HS-5 (cell line): ENCODE results near the gene MALSU1.

ENCODE experiments used
- DNase-seq: peaks from one replicate; pipeline ENCODE4 v3.0.0-alpha.2; 2012; ENCODE audit warnings: low read depth

MALSU1 gene

DNA sequence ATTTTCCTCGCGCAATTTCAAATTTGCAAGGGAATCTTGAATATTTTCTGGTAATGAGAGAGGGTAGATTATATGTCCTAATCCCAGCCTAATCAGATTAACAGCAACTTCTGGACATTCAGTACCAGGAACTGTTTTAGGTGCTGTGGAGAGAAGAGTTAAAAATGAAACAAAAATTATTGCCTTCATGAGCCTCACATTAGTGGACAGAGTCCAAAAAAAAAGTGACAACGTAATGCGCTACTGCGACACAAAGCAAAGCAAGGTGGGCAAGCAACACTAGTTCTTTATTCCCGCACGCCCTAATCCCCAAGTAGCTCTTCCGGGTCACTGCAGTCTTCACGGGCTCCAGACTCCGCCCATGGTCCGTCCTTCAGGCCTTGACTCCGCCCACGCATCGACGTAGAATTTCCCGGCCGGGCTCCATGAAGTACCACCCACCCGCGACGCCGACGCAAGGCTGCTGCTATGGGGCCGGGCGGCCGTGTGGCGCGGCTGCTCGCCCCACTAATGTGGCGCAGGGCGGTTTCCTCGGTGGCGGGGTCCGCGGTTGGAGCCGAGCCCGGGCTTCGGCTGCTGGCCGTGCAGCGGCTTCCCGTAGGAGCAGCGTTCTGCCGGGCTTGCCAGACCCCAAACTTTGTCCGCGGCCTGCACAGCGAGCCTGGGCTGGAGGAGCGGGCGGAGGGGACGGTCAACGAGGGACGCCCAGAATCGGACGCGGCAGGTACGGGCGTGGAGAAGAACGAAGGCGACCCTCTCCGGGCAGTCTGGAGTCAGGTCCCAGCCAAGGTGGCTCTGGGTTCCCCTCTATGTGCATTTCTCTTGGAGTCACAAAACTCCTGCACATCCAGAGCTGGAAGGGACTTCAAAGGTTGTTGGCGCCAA, at the start of gene MALSU1:
Gene MALSU1, plus strand, starts transcription at position 455 of the 885 bp plus-strand sequence. Its CDS starts 14 bp downstream, at position 469.
- peak; percentile 95 for DNase-seq

- no peak for DNase-seq
Observed at GRCh38 chr7:23249486-23249885, 49.7 kb upstream of the MALSU1 start.

GRCh38 chr7:23254051-23254681, 45.0 kb upstream of the MALSU1 start:
- no peak for DNase-seq

- DNase-seq, result no peak
Observed at GRCh38 chr7:23256731-23257130, 42.4 kb upstream of the MALSU1 start.

GRCh38 chr7:23260371-23260770, 38.8 kb upstream of the MALSU1 start:
- DNase-seq, result no peak

GRCh38 chr7:23261843-23262452, 37.2 kb upstream of the MALSU1 start:
- no peak for DNase-seq

DNA sequence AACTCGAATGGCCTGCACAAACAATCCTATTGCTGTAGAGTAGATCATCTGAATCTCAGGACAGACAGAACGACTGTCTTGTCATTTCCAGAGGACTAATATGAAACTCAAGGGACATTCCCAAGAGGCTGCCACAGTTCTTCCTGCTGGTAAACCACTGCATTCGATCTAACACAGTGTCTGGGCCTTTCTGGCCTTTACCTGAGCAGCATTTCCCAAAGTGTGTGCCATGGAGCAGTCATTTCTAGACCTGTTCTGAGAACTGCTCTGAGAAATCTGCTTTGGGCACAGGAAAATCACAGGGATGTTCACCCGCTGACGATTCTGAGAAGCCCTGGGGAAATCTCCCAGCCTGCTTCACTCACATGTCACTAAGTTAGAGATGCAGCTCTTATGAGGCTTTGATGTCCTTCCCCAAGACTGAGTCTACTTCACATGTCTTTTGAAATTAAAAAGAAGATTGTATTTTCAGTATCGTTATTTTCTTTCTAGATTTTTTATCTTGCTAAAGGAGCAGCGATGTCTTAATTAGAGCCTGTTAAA, 34.2 kb upstream of the MALSU1 start:
- DNase-seq, result no peak

- DNase-seq, result no peak
Observed at GRCh38 chr7:23266918-23267317, 32.2 kb upstream of the MALSU1 start.

DNA sequence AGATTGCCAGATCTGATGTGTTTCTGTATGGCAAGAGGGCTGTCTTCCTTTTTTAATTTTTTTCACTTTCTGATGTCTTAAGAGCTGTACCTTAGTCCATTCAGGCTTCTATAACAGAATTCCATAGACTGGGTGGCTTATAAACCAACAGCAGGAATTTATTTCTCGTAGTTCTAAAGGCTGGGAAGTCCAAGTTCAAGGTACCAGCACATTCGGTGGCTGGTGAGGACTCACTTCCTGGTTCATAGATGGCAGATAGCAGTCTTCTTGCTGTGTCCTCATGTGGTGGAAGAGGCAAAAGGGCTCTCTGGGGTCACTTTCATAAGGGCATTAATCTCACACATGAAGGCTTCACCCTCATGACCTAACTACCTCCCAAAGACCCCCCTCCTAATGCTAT, 31.8 kb upstream of the MALSU1 start:
- no peak for DNase-seq

DNA sequence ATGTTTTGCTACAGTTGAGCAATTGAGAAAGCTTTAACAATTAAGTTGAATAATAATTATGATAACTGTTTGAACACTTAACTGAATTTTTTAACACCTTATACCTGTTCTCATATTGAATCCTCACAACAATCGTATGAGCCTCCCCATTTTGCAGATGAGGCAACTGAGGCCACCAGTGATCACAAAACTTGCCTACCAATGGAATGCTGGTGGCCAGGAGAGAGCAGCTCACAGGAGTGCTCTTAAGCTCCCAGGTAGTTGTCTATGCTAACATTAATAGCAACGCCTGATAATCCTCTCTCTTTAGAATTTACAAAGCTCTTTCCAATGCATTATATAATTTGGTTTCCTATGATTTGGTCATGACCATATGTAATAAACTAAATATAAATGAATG, 31.0 kb upstream of the MALSU1 start:
- no peak for DNase-seq

- no peak for DNase-seq
Observed at GRCh38 chr7:23268746-23269145, 30.4 kb upstream of the MALSU1 start.

DNA sequence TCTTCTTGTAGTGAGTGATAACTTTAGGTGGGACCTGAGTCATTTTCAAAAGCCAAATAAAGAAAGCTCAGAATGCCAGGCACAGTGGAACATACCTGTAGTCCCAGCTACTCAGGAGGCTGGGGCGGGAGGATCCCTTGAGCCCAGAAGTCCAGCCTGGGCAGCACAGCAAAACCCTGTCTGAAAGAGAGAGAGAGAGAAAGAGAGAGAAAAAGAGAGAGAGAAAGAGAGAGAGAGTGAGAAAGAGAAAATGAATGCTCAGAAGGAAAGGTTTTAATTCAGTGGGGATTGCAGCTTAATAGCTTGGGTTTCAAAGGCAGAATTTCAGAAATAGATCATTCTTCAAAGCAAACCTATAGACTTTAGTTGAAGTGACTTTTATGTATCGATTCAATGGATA, 26.9 kb upstream of the MALSU1 start:
- no peak for DNase-seq

- DNase-seq, result peak; percentile 75
Observed at GRCh38 chr7:23273141-23273599, 26.0 kb upstream of the MALSU1 start.

DNA sequence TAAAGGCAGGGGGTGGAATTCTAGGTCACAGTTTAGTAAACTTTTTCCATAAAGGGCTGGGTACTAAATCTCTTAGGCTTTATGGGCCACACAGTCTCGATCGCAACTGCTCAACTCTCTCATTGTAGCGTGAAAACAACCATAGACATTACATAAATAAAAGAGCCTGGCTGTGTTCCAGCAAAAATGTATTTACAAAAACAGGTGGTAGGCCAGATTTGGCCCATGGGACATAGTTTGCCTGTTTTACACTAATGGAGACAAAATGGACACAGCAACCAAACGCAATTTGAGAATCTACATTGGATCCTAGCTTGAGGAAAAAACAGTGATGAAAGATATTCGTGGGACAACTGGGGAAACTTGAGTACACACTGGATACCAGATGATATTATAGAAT, 23.2 kb upstream of the MALSU1 start:
- no peak for DNase-seq

GRCh38 chr7:23276376-23276775, 22.8 kb upstream of the MALSU1 start:
- no peak for DNase-seq

DNA sequence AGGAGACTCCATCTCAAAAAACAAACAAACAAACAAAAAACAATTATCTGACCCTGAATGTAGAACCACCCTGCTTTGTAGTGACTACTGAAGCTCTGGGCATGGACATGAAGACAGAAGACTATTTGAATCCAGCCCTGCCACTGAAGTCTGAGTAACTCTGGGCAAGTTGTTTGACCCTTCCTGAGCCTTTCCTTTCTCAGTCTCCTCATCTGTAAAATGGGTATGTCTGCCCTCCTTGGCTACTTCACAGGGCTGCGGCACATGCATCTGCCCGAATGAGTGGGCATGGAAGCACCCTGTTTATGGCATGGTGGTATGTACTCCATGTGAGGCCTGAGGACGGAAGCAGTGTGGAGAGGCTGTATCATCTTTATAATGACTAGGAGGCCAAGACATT, 22.2 kb upstream of the MALSU1 start:
- DNase-seq, result no peak

GRCh38 chr7:23277359-23277989, 21.7 kb upstream of the MALSU1 start:
- DNase-seq, result no peak

DNA sequence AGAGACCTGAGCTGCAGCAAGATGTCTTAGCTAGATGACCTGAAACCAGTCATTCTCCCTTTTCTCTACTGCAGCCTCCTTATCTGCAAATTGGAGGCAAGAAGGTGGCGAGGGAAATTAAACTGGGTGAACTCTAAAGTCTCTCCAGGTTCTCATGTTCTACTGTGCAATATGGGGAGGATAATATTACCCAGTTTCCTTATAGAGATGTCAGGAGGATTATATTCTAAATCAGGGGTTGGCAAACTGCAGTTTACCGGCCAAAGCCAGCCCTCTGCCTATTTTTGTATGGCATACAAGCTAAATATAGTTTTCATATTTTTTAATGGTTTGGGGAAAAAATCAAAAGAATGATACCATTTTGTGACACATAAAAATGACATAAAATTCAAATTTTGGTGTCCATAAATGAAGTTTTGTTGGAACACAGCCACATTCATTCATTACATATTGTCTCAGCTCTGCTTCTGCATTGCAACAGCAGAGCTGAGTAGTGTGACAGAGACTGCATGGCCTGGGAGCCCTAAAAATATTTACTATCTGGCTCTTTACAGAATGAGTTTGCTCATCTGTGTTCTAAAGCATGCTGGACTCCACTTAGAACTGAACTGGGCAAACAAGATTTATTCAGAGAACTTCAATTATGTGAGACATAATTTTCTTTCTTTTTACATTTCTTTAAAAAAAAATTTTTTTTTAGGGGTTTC, 19.2 kb upstream of the MALSU1 start:
- no peak for DNase-seq

- no peak for DNase-seq
Observed at GRCh38 chr7:23283086-23283485, 16.1 kb upstream of the MALSU1 start.

- no peak for DNase-seq
Observed at GRCh38 chr7:23284871-23285270, 14.3 kb upstream of the MALSU1 start.
